ENCODE measurements around the gene SMR3A. TPM values are rescaled to one million over a fixed set of nuclear protein-coding genes. Genes with fewer than 3 reads are reported as not detected.

SMR3A gene
- total RNA-seq, 6 donors from 2014 or later: not detected

DNA sequence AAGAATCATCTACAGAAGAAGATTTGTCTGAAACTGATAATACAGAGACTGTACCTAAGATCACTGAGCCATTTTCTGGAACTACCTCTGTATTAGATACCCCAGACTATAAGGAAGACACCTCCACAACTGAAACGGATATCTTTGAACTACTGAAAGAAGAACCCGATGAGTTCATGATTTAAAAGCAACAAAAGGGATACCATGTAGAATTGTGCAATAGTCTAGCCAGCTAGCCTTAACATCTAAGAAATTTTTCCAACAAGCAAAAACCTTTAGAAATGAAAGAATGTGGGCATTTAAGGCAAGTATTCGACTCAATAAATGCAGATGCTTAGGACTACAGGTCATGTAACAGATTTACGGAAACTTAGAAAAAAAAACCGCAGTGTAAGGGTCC, 24.5 kb upstream of the SMR3A start:
- H3K27ac ChIP-seq: no peak overlapping the region
- no peak for ATAC-seq (ENCODE audit: low FRiP score in 2 of 2)

GRCh38 chr4:70337886-70338420, 22.6 kb upstream of the SMR3A start:
- TF ChIP-seq EP300 (IDR thresholded peaks at IDR 0.05): no peak
- no peak for TF ChIP-seq CTCF (IDR thresholded peaks at IDR 0.05)
- no peak for TF ChIP-seq POLR2A (IDR thresholded peaks at IDR 0.05)
- no peak for TF ChIP-seq POLR2AphosphoS5 (IDR thresholded peaks at IDR 0.05)
- no peaks in the 10 kb centered on the region for H3K27me3 ChIP-seq
- H3K36me3 ChIP-seq: no peaks in the 10 kb centered on the region
- 63 to 69% methylated on average over 1 of the region's 1 CpG for WGBS, 2 donors
- no peaks in the 10 kb centered on the region for H3K4me1 ChIP-seq
- H3K4me3 ChIP-seq: no peak overlapping the region
- no peaks in the 10 kb centered on the region for H3K9me3 ChIP-seq
- no peak for ATAC-seq (ENCODE audit: low FRiP score in 2 of 2)
- H3K27ac ChIP-seq: no peak overlapping the region
- no peak for DNase-seq

More for the DNA sequence above, 24.5 kb upstream of the SMR3A start:
- WGBS, 2 donors: 88% methylated on average over 5 of the region's 5 CpGs
- H3K27me3 ChIP-seq: no peaks in the 10 kb centered on the region
- no peaks in the 10 kb centered on the region for H3K9me3 ChIP-seq
- DNase-seq: no peak
- no peak for TF ChIP-seq EP300 (IDR thresholded peaks at IDR 0.05)
- no peak for TF ChIP-seq POLR2AphosphoS5 (IDR thresholded peaks at IDR 0.05)
- no peak for TF ChIP-seq POLR2A (IDR thresholded peaks at IDR 0.05)
- no peak for TF ChIP-seq CTCF (IDR thresholded peaks at IDR 0.05)
- no peak overlapping the region for H3K4me3 ChIP-seq
- H3K36me3 ChIP-seq: no peaks in the 10 kb centered on the region
- H3K4me1 ChIP-seq: no peaks in the 10 kb centered on the region

GRCh38 chr4:70356185-70356584, 4.4 kb upstream of the SMR3A start:
- TF ChIP-seq CTCF (IDR thresholded peaks at IDR 0.05) (no peak), EP300 (IDR thresholded peaks at IDR 0.05) (no peak), POLR2A (IDR thresholded peaks at IDR 0.05) (no peak), POLR2AphosphoS5 (IDR thresholded peaks at IDR 0.05) (no peak)
- H3K36me3 ChIP-seq: no peaks in the 10 kb centered on the region
- no peak overlapping the region for H3K4me3 ChIP-seq
- H3K27me3 ChIP-seq: no peaks in the 10 kb centered on the region
- no peaks in the 10 kb centered on the region for H3K9me3 ChIP-seq
- WGBS, 2 donors: 25 to 82% methylated on average over 1 of the region's 1 CpG
- DNase-seq (no peak), ATAC-seq (ENCODE audit: low FRiP score in 2 of 2) (no peak)
- no peak overlapping the region for H3K27ac ChIP-seq
- H3K4me1 ChIP-seq: no peaks in the 10 kb centered on the region

- Histone ChIP-seq H3K9me3 (no peaks in the 10 kb centered on the region), H3K36me3 (no peaks in the 10 kb centered on the region), H3K27ac (no peak overlapping the region), H3K27me3 (no peaks in the 10 kb centered on the region), H3K4me3 (no peak overlapping the region), H3K4me1 (no peaks in the 10 kb centered on the region)
- WGBS, 2 donors: 49 to 50% methylated on average over 3 of the region's 3 CpGs
- TF ChIP-seq POLR2AphosphoS5 (IDR thresholded peaks at IDR 0.05) (no peak), EP300 (IDR thresholded peaks at IDR 0.05) (no peak), CTCF (IDR thresholded peaks at IDR 0.05) (no peak), POLR2A (IDR thresholded peaks at IDR 0.05) (no peak)
- DNase-seq (no peak), ATAC-seq (ENCODE audit: low FRiP score in 2 of 2) (no peak)
Observed at GRCh38 chr4:70359115-70359661, 1.4 kb upstream of the SMR3A start.

DNA sequence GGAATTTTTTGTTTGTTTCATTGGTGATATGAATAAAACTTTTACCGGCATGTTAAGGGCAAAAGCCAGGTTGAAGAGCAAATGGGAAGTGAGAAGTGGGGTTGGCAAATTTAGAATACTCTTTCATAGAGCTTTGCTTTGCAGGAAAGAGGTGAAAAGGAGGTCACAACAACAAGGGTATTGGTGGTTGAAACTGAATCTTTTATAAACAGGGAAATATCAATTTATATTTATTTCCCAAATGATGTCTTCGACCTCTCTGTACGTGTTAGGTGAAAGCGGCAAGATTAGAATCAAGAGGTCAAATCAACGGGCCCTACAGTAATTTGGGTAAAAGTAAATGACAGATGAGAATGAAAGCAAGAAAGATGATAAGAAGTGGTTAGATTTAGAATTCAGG, 3.4 kb downstream of the SMR3A start:
- Histone ChIP-seq H3K9me3 (no peaks in the 10 kb centered on the region), H3K4me3 (no peak overlapping the region), H3K27me3 (no peaks in the 10 kb centered on the region), H3K36me3 (no peaks in the 10 kb centered on the region), H3K27ac (no peak overlapping the region), H3K4me1 (no peaks in the 10 kb centered on the region)
- 86 to 90% methylated on average over 5 of the region's 5 CpGs for WGBS, 2 donors
- no peak for ATAC-seq (ENCODE audit: low FRiP score in 2 of 2)
- TF ChIP-seq POLR2A (IDR thresholded peaks at IDR 0.05): no peak
- TF ChIP-seq POLR2AphosphoS5 (IDR thresholded peaks at IDR 0.05): no peak
- no peak for TF ChIP-seq EP300 (IDR thresholded peaks at IDR 0.05)
- no peak for TF ChIP-seq CTCF (IDR thresholded peaks at IDR 0.05)
- no peak for DNase-seq
